Measurements from ENCODE around the gene CPZ.

The CPZ gene

GRCh38 chr4:8592366-8593263 lies at the start of gene CPZ:
CPZ (plus strand) TSS chr4:8592765; CDS start chr4:8592834, 69 bp downstream.
- no peak for DNase-seq (ENCODE audit: low read depth)

- no peak for DNase-seq (ENCODE audit: low read depth)
Measured at GRCh38 chr4:8542776-8543525, 49.6 kb upstream of the CPZ start.

GRCh38 chr4:8543623-8544022 lies 48.9 kb upstream of the CPZ start:
- DNase-seq (ENCODE audit: low read depth): no peak

- DNase-seq (ENCODE audit: low read depth): no peak
Measured at GRCh38 chr4:8544282-8544681, 48.3 kb upstream of the CPZ start.

GRCh38 chr4:8544741-8545438 lies 47.7 kb upstream of the CPZ start:
- no peak for DNase-seq (ENCODE audit: low read depth)

- no peak for DNase-seq (ENCODE audit: low read depth)
Measured at GRCh38 chr4:8545439-8545765, 47.2 kb upstream of the CPZ start.

- DNase-seq (ENCODE audit: low read depth): no peak
Measured at GRCh38 chr4:8546766-8547107, 45.8 kb upstream of the CPZ start.

GRCh38 chr4:8547108-8547911 lies 45.3 kb upstream of the CPZ start:
- no peak for DNase-seq (ENCODE audit: low read depth)

GRCh38 chr4:8547912-8548730 lies 44.4 kb upstream of the CPZ start:
- DNase-seq (ENCODE audit: low read depth): no peak

GRCh38 chr4:8548731-8549351 lies 43.7 kb upstream of the CPZ start:
- DNase-seq (ENCODE audit: low read depth): no peak

GRCh38 chr4:8549352-8549931 lies 43.1 kb upstream of the CPZ start:
- no peak for DNase-seq (ENCODE audit: low read depth)

GRCh38 chr4:8550691-8551090 lies 41.9 kb upstream of the CPZ start:
- DNase-seq (ENCODE audit: low read depth): no peak

- no peak for DNase-seq (ENCODE audit: low read depth)
Measured at GRCh38 chr4:8552024-8552423, 40.5 kb upstream of the CPZ start.

- DNase-seq (ENCODE audit: low read depth): no peak
Measured at GRCh38 chr4:8552581-8553205, 39.9 kb upstream of the CPZ start.

- no peak for DNase-seq (ENCODE audit: low read depth)
Measured at GRCh38 chr4:8553216-8553615, 39.3 kb upstream of the CPZ start.

- no peak for DNase-seq (ENCODE audit: low read depth)
Measured at GRCh38 chr4:8553991-8554405, 38.6 kb upstream of the CPZ start.

- no peak for DNase-seq (ENCODE audit: low read depth)
Measured at GRCh38 chr4:8554555-8555100, 37.9 kb upstream of the CPZ start.

GRCh38 chr4:8555716-8556115 lies 36.8 kb upstream of the CPZ start:
- DNase-seq (ENCODE audit: low read depth): no peak

- DNase-seq (ENCODE audit: low read depth): no peak
Measured at GRCh38 chr4:8556341-8557150, 36.0 kb upstream of the CPZ start.

Data from HS-27A (cell line).